Fibroblast of skin of right biceps (primary cell): ENCODE results near the gene TRAM1L1.

Experiments
- DNase-seq: peaks from one replicate; pipeline ENCODE4 v3.0.0-alpha.2; 2013

Gene TRAM1L1

DNA sequence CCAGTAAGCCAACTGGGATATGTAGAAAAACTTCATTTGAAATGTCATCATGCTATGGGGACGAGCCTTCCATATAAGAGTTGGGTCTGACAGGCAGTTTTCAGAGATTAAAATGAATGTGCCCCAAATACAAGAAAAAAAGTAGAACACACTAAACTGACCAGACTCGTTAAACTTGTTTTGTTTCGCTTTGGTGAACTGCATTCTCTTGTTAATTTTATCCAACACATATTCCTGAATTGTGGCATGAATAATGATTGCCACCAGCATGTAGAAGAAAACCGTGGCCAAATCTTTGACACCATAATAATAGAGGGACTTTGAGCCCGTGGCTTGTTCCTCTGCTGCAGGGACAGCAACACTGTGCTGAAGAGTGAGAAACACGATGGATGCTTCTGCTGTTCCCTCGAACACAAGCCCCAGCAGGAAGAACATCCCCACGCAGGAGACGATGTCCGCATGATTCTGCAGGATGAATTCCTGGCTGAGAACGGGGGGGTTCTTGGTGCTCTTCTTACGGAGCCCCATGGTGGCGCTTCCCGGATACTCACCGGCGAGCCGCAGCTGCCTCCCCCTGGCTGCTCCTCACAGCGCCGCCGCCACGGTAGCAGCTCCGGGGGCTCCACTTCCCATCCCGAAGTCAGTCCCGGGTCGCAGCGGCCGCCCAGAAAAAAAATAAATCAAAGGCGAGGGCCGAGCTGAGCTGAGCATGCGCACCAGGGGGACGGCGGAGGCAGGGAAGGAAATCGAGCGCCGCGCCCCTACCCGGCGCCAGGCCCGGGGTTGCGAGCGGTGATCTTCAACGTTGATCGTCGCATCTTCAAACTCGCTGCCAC lies at the start of gene TRAM1L1:
Gene TRAM1L1 (minus strand): TSS at position 711 of the 836 bp plus-strand sequence. CDS start 183 bp downstream, at position 528.
- peak; percentile 85 for DNase-seq

DNA sequence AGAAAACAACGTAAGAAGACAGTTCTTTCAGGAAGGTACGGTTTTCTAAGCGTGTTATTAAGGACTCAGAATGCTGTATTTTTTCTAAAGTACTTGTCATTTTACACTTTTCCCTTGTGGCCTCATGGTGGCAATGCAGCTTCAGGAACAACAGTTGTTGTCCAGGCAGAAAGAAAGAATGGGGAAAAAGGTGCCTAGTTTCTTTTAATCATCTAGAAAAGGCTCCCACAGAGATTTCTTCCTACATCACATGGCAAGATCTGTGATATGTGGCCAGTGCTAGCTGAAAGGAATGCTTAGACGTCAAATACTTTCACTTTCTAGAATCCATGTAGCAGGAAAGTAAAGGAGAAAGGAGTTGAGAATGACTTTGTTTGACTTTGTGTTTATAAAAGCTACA lies 49.0 kb upstream of the TRAM1L1 start:
- DNase-seq = peak; percentile 74

DNA sequence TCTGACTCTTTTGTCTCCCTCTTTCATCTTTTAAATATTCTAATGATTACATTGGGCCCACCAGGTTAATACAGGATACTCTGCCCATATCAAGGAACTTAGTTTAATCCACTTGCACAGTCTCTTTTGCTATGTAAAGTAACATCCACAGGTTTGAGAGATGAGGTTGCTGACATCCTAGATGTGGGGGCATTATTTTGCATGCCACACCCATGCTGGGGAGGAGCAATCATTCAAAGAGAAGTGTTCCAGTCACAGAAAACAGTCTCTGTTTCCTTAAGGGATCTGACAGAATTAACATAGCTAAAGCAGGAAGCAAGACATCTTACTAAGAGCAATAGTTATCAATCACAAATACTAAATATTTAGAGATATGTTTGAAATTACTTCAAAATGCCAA lies 11.5 kb upstream of the TRAM1L1 start:
- no peak for DNase-seq

DNA sequence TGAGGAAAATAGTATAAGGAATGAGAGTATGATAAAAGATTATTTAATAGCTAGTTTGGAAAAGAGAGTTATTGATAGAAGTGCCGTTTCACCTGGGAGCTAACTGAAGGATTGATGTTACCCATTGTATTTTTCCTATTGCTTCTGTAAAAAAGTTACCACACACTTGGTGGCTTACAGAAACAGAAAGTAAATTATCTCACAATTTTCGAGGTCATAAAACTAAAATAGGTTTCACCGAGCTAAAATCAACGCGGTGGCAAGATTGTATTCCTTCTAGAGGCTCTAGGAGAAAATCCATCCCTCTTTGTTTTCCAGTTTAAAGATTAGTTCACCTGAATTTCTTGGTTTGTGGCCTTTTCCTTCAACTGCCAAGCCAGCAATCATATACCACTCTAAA lies 11.1 kb upstream of the TRAM1L1 start:
- DNase-seq = no peak

GRCh38 chr4:117093571-117093970 lies 8.2 kb upstream of the TRAM1L1 start:
- peak; percentile 79 for DNase-seq

DNA sequence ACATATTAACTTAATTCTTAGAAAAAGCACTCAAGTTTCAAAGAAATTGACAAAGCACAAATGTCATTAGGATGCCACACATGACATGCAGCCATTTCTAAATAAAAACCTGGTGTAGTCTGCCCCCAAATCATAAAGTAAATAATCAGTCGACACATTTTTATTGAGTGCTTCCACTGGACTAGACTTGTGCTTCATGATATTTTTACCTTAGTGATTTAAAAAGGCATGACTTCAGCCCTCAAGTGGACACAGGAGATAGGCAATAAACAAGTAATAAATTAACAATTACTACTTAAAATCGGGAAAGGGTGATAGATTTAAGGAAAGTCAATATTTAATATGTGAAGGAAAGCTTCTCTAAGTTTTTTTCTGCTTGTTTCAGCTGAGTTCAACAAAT lies 7.6 kb downstream of the TRAM1L1 start:
- no peak for DNase-seq

DNA sequence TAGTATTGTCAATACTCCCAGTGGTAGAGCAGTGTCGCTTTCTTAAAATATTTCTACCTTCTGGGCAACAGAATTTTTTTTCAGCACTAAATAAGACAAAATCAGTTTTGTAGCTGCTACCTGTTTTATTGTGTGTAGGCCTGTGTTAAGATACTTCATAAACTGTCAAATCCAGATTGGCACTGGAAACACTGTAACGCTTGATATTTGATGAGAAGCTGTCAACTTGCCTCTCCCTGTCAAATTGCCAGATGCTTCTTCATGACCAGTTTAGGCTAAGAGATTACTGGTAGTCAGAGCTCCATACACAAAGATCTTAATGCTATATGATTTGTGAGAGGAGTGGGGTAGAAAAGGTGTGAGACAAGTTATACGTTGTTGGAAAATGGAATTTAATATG lies 17.3 kb downstream of the TRAM1L1 start:
- DNase-seq = no peak

- peak; percentile 82 for DNase-seq
Observed at GRCh38 chr4:117063961-117064696, 21.2 kb downstream of the TRAM1L1 start.

- DNase-seq = no peak
Observed at GRCh38 chr4:117042962-117043361, 42.4 kb downstream of the TRAM1L1 start.
